SU-DHL-6 (cell line): Measurements from ENCODE around the gene LGSN.

Experiments used
- CTCF ChIP-seq: fragments of 200-600 bp; sonication (generic); IDR thresholded peaks from one replicate; pipeline ENCODE4 v1.5.1; 2017; ENCODE audit warnings: antibody characterized with exemption, mild to moderate bottlenecking, low read length, moderate library complexity; ENCODE audit not compliant: insufficient read depth, poor library complexity, severe bottlenecking
- EZH2phosphoT487 ChIP-seq: fragments of 200-600 bp; sonication (generic), shearing (Covaris generic); conservative IDR thresholded peaks from 2 replicates; pipeline ENCODE4 v1.6.1; 2018; ENCODE audit warnings: mild to moderate bottlenecking, antibody characterized with exemption, low read length, moderate library complexity, mixed read lengths

- TF ChIP-seq CTCF (no peak), EZH2phosphoT487 (no peak)
Measured at GRCh38 chr6:63295553-63296194, 24.1 kb downstream of the LGSN start.
